HepG2 (cell line): ENCODE measurements around the gene GIMD1. TPM values are rescaled to one million over a fixed set of nuclear protein-coding genes. Genes with fewer than 3 reads are reported as not detected.

Source experiments
- CEBPG ChIP-seq: IDR thresholded peaks from 2 replicates; pipeline ENCODE4 v1.6.1; 2016
- HOMEZ ChIP-seq: IDR thresholded peaks from 2 replicates; pipeline ENCODE4 v1.6.1; 2016; ENCODE audit warnings: low read depth
- KLF9 ChIP-seq: IDR thresholded peaks from 2 replicates; pipeline ENCODE4 v1.6.1; 2016; ENCODE audit warnings: low read depth
- MTERF4 ChIP-seq: sonication (generic); formaldehyde crosslinking; IDR thresholded peaks from 2 replicates; pipeline ENCODE4 v1.8.0; 2023; ENCODE audit warnings: mild to moderate bottlenecking, missing genetic modification reagents
- NCOA2 ChIP-seq: sonication (generic); formaldehyde crosslinking; IDR thresholded peaks from 2 replicates; pipeline ENCODE4 v1.8.0; 2022; ENCODE audit warnings: inconsistent platforms
- NONO ChIP-seq, 2 experiments: fragments of 450-650 bp in 1 of 2; sonication (generic) in 1 of 2; formaldehyde crosslinking in 1 of 2; IDR thresholded peaks in 1 of 2; conservative IDR thresholded peaks in 1 of 2; 2 replicates each; pipeline versions ENCODE4 v1.6.1 to v1.8.0; 2017 to 2022; ENCODE audit warnings: mild to moderate bottlenecking in 1 of 2, missing genetic modification reagents in 1 of 2, moderate library complexity in 1 of 2
- POLR2G ChIP-seq: fragments of 200-400 bp; formaldehyde crosslinking; IDR thresholded peaks from 2 replicates; pipeline ENCODE4 v1.6.1; 2018; ENCODE audit warnings: mild to moderate bottlenecking, low read depth, low read length, moderate library complexity
- TEAD3 ChIP-seq: optimal IDR thresholded peaks from 2 replicates; pipeline ENCODE3; 2016; ENCODE audit warnings: borderline replicate concordance
- ZKSCAN8 ChIP-seq: IDR thresholded peaks from 2 replicates; pipeline ENCODE4 v1.6.1; 2016; ENCODE audit warnings: borderline replicate concordance, missing genetic modification reagents, missing compliant biosample characterization
- ZNF232 ChIP-seq: sonication (generic); formaldehyde crosslinking; IDR thresholded peaks from 2 replicates; pipeline ENCODE4 v1.4.0; 2020; ENCODE audit warnings: missing genetic modification reagents, borderline replicate concordance
- ZNF33A ChIP-seq: sonication (generic); formaldehyde crosslinking; IDR thresholded peaks from 2 replicates; pipeline ENCODE4 v1.5.1; 2020; ENCODE audit warnings: missing genetic modification reagents, mild to moderate bottlenecking, moderate library complexity, borderline replicate concordance
- ZNF570 ChIP-seq: sonication (generic); formaldehyde crosslinking; IDR thresholded peaks from 2 replicates; pipeline ENCODE4 v1.4.0; 2020; ENCODE audit warnings: mild to moderate bottlenecking, missing genetic modification reagents, borderline replicate concordance
- ZNF615 ChIP-seq: sonication (generic); formaldehyde crosslinking; IDR thresholded peaks from 2 replicates; pipeline ENCODE4 v1.5.0; 2020; ENCODE audit warnings: mild to moderate bottlenecking, missing genetic modification reagents, borderline replicate concordance
- ZNF749 ChIP-seq: sonication (generic); formaldehyde crosslinking; IDR thresholded peaks from 2 replicates; pipeline ENCODE4 v1.8.0; 2022; ENCODE audit warnings: mild to moderate bottlenecking, missing genetic modification reagents, moderate library complexity, borderline replicate concordance
- ZNF766 ChIP-seq: sonication (generic); formaldehyde crosslinking; IDR thresholded peaks from 2 replicates; pipeline ENCODE4 v1.5.0; 2020; ENCODE audit warnings: missing genetic modification reagents, borderline replicate concordance
- ZNF883 ChIP-seq: sonication (generic); formaldehyde crosslinking; IDR thresholded peaks from 2 replicates; pipeline ENCODE4 v1.5.1; 2020; ENCODE audit warnings: mild to moderate bottlenecking, missing genetic modification reagents; ENCODE audit errors: not compliant biosample characterization
- ZSCAN25 ChIP-seq: sonication (generic); formaldehyde crosslinking; IDR thresholded peaks from 2 replicates; pipeline ENCODE4 v1.8.0; 2022; ENCODE audit warnings: mild to moderate bottlenecking, missing genetic modification reagents
- polyA plus RNA-seq, 8 experiments: library from polyadenylated mRNA; depleted of rRNA in 3 of 8; stranded (reverse) in 7 of 8; unstranded in 1 of 8; fragments of >200 nt; fragmentation: Illumina TruSeq in 4 of 8; extraction: Trizol in 4 of 8; gene quantifications; 2 replicates each; pipeline versions ENCODE4 v1.2.1 to v1.2.3, GENCODE V29; 2011 to 2016; ENCODE audit warnings: low read depth in 4 of 8, missing spikeins in 1 of 8, mixed read lengths in 1 of 8; ENCODE audit not compliant: insufficient read depth in 1 of 8
- total RNA-seq, 5 experiments: library from RNA; depleted of rRNA; stranded (reverse); fragments of >200 nt; fragmentation: Illumina TruSeq; extraction: Trizol; gene quantifications; 2 replicates each; pipeline ENCODE4 v1.2.3, GENCODE V29; 2016; ENCODE audit warnings: low read depth in 1 of 5
- TF ChIP-seq, protein P1 (sequence below): sonication (generic); formaldehyde crosslinking; IDR thresholded peaks from 2 replicates; pipeline ENCODE4 v1.4.0; 2020; ENCODE audit warnings: mild to moderate bottlenecking, missing genetic modification reagents, borderline replicate concordance
- TF ChIP-seq, protein P2 (sequence below): sonication (generic); formaldehyde crosslinking; IDR thresholded peaks from 2 replicates; pipeline ENCODE4 v1.8.0; 2022; ENCODE audit warnings: mild to moderate bottlenecking, missing genetic modification reagents, borderline replicate concordance
- TF ChIP-seq, protein P3 (sequence below): sonication (generic); formaldehyde crosslinking; IDR thresholded peaks from 2 replicates; pipeline ENCODE4 v1.4.0; 2020; ENCODE audit warnings: missing genetic modification reagents

The GIMD1 gene
- total and polyA plus RNA-seq, 2 of the 13 experiments (the other 11 are each of a cell fraction or from before 2014, with no cell fraction given): not detected

GRCh38 chr4:106343865-106344646 is 24.5 kb downstream of the GIMD1 start (continued):
- TF ChIP-seq, protein P1, sequence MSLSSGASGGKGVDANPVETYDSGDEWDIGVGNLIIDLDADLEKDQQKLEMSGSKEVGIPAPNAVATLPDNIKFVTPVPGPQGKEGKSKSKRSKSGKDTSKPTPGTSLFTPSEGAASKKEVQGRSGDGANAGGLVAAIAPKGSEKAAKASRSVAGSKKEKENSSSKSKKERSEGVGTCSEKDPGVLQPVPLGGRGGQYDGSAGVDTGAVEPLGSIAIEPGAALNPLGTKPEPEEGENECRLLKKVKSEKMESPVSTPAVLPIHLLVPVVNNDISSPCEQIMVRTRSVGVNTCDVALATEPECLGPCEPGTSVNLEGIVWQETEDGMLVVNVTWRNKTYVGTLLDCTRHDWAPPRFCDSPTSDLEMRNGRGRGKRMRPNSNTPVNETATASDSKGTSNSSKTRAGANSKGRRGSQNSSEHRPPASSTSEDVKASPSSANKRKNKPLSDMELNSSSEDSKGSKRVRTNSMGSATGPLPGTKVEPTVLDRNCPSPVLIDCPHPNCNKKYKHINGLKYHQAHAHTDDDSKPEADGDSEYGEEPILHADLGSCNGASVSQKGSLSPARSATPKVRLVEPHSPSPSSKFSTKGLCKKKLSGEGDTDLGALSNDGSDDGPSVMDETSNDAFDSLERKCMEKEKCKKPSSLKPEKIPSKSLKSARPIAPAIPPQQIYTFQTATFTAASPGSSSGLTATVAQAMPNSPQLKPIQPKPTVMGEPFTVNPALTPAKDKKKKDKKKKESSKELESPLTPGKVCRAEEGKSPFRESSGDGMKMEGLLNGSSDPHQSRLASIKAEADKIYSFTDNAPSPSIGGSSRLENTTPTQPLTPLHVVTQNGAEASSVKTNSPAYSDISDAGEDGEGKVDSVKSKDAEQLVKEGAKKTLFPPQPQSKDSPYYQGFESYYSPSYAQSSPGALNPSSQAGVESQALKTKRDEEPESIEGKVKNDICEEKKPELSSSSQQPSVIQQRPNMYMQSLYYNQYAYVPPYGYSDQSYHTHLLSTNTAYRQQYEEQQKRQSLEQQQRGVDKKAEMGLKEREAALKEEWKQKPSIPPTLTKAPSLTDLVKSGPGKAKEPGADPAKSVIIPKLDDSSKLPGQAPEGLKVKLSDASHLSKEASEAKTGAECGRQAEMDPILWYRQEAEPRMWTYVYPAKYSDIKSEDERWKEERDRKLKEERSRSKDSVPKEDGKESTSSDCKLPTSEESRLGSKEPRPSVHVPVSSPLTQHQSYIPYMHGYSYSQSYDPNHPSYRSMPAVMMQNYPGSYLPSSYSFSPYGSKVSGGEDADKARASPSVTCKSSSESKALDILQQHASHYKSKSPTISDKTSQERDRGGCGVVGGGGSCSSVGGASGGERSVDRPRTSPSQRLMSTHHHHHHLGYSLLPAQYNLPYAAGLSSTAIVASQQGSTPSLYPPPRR: 0 out of 2 replicates have a peak, but pooled peaks have one; percentile 23
- TF ChIP-seq ZSCAN25 (CRISPR knock-in tag) (no peak), MTERF4 (CRISPR knock-in tag) (no peak), ZNF232 (CRISPR knock-in tag) (no peak), ZNF615 (no peak), CEBPG (CRISPR knock-in tag) (peak; percentile 34; the same call in 1 of the 2 replicates), NONO (IDR thresholded peaks at IDR 0.05) (no peak), NONO (CRISPR knock-in tag; conservative IDR thresholded peaks at IDR 0.05) (no peak), ZNF766 (CRISPR knock-in tag) (no peak), POLR2G (no peak), ZNF749 (CRISPR knock-in tag) (no peak), ZKSCAN8 (0 out of 2 replicates have a peak, but pooled peaks have one; percentile 17), ZNF570 (CRISPR knock-in tag) (no peak), HOMEZ (CRISPR knock-in tag) (0 out of 2 replicates have a peak, but pooled peaks have one; percentile 39), KLF9 (CRISPR knock-in tag) (no peak), NCOA2 (CRISPR knock-in tag) (peak; percentile 76), ZNF883 (CRISPR knock-in tag) (no peak), TEAD3 (CRISPR knock-in tag) (peak; percentile 10), ZNF33A (no peak)
- TF ChIP-seq, protein P2, sequence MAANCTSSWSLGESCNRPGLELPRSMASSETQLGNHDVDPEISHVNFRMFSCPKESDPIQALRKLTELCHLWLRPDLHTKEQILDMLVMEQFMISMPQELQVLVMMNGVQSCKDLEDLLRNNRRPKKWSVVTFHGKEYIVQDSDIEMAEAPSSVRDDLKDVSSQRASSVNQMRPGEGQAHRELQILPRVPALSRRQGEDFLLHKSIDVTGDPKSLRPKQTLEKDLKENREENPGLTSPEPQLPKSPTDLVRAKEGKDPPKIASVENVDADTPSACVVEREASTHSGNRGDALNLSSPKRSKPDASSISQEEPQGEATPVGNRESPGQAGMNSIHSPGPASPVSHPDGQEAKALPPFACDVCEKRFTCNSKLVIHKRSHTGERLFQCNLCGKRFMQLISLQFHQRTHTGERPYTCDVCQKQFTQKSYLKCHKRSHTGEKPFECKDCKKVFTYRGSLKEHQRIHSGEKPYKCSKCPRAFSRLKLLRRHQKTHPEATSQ (CRISPR knock-in tag): no peak
- TF ChIP-seq, protein P3, sequence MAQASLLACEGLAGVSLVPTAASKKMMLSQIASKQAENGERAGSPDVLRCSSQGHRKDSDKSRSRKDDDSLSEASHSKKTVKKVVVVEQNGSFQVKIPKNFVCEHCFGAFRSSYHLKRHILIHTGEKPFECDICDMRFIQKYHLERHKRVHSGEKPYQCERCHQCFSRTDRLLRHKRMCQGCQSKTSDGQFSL (CRISPR knock-in tag): no peak
